GM12878 (cell line): ENCODE results near the gene CHCHD6. TPM values are rescaled to one million over a fixed set of nuclear protein-coding genes. Genes with fewer than 3 reads are reported as not detected.

Source experiments
- ATAC-seq: fragments of 200-7000 bp; cut with Tn5 transposase; 3 replicates; pipeline ENCODE4 v1.9.1; 2020; ENCODE audit warnings: mild to moderate bottlenecking, moderate library complexity
- BruUV-seq: library from RNA; stranded (reverse); fragments of 400-500 nt; replicated peaks from 2 replicates; lab custom pipeline; 2021; lab: Mats Ljungman, UMichigan
- CTCF ChIA-PET: fragments of 300-600 bp; sonication (Branson Sonifier 250); formaldehyde crosslinking; extraction: SDS; loops from one replicate; lab custom pipeline; 2021; ENCODE audit warnings: inconsistent platforms; lab: Yijun Ruan, JAX
- POLR2A ChIA-PET: fragments of 350-600 bp; formaldehyde crosslinking; extraction: SDS; loops from one replicate; lab custom pipeline; 2021; ENCODE audit warnings: inconsistent platforms; lab: Charles Lee
- RAD21 ChIA-PET: fragments of 300-600 bp; sonication (Branson Sonifier 250); formaldehyde crosslinking; loops from one replicate; lab custom pipeline; 2023; ENCODE audit warnings: antibody characterized with exemption; ENCODE audit not compliant: unreplicated experiment; lab: Charles Lee
- SMC1A ChIA-PET: fragments of 300-600 bp; sonication (Branson Sonifier 250); formaldehyde crosslinking; loops from one replicate; lab custom pipeline; 2023; ENCODE audit not compliant: unreplicated experiment, uncharacterized antibody; lab: Charles Lee
- DNase-seq: peaks from one replicate; pipeline ENCODE4 v3.0.0-alpha.2; 2011; ENCODE audit warnings: low read depth, low spot score
- FAIRE-seq: peaks from 3 replicates; lab custom pipeline; 2011; peaks lifted over from hg19 to GRCh38; lab: Jason Lieb, UNC
- H2AFZ ChIP-seq: 2 replicates; pipeline ENCODE4 v1.6.0; 2011; ENCODE audit warnings: low read depth, low read length, control low read depth; ENCODE audit not compliant: control insufficient read depth
- H3K27ac ChIP-seq: 2 replicates; pipeline ENCODE4 v1.5.1; 2011; ENCODE audit warnings: control low read depth; ENCODE audit not compliant: control insufficient read depth, insufficient read depth
- H3K27me3 ChIP-seq, 2 experiments: replicated peaks in 1 of 2; 2 replicates each; pipeline versions ENCODE4 v1.6.0 to v1.6.1; 2011; ENCODE audit warnings: low read length in 1 of 2; ENCODE audit not compliant: control insufficient read depth in 2 of 2, insufficient read depth in 2 of 2
- H3K36me3 ChIP-seq, 2 experiments: 2 replicates each; pipeline ENCODE4 v1.5.1; 2011; ENCODE audit warnings: low read length in 1 of 2; ENCODE audit not compliant: control insufficient read depth in 2 of 2, insufficient read depth in 2 of 2
- H3K4me1 ChIP-seq: 2 replicates; pipeline ENCODE4 v1.6.1; 2011; ENCODE audit warnings: mild to moderate bottlenecking, low read length, moderate library complexity, mixed read lengths; ENCODE audit not compliant: control insufficient read depth, insufficient read depth
- H3K4me2 ChIP-seq: 2 replicates; pipeline ENCODE4 v1.6.0; 2011; ENCODE audit warnings: control low read depth; ENCODE audit not compliant: control insufficient read depth, insufficient read depth
- H3K4me3 ChIP-seq: fragments of 200-600 bp; sonication (generic); 2 replicates; pipeline ENCODE4 v1.5.1; 2016
- H3K79me2 ChIP-seq: 2 replicates; pipeline ENCODE4 v1.6.0; 2011; ENCODE audit warnings: low read length; ENCODE audit not compliant: control insufficient read depth, insufficient read depth
- H3K9ac ChIP-seq: 2 replicates; pipeline ENCODE4 v1.8.0; 2011; ENCODE audit warnings: low read length, control low read depth, mixed read lengths; ENCODE audit not compliant: control insufficient read depth, insufficient read depth
- H3K9me3 ChIP-seq: replicated peaks from 3 replicates; pipeline ENCODE4 v1.5.1; 2011; ENCODE audit warnings: mild to moderate bottlenecking, low read length; ENCODE audit not compliant: control insufficient read depth, insufficient read depth
- H4K20me1 ChIP-seq: 2 replicates; pipeline ENCODE4 v1.6.0; 2011; ENCODE audit not compliant: control insufficient read depth, insufficient read depth
- CHD1 ChIP-seq: IDR thresholded peaks from 2 replicates; pipeline ENCODE4 v1.6.1; 2012; ENCODE audit warnings: low read depth, low read length, improper control_type of control experiment
- HDAC2 ChIP-seq: fragments of 200-600 bp; sonication (generic); IDR thresholded peaks from 2 replicates; pipeline ENCODE4 v1.6.1; 2017
- JUND ChIP-seq: IDR thresholded peaks from 2 replicates; pipeline ENCODE4 v1.6.1; 2012; ENCODE audit warnings: low read depth, mild to moderate bottlenecking, low read length, improper control_type of control experiment, moderate library complexity
- MYB ChIP-seq: fragments of 150-350 bp; IDR thresholded peaks from 2 replicates; pipeline ENCODE4 v1.6.1; 2014; ENCODE audit warnings: mild to moderate bottlenecking, low read depth, low read length, borderline replicate concordance
- SMC3 ChIP-seq: IDR thresholded peaks from 2 replicates; pipeline ENCODE4 v1.6.1; 2011; ENCODE audit warnings: low read length, improper control_type of control experiment, borderline replicate concordance
- WGBS: methylation state at CpG from one replicate; pipeline ENCODE4 v1.1.6; 2016; ENCODE audit warnings: low lambda C conversion rate; ENCODE audit not compliant: insufficient replicate concordance, insufficient coverage; ENCODE audit errors: missing lambda C conversion rate; 5-methylcytosine and 5-hydroxymethylcytosine counted together
- in situ Hi-C: fragments of 300-500 bp; cut with MboI; formaldehyde crosslinking; loops from 9 replicates; pipeline ENCODE4 v1.14.3; 2018; ENCODE audit warnings: mixed read lengths
- intact Hi-C: fragments of 100-400 bp; cut with micrococcal nuclease; formaldehyde crosslinking; loops from one replicate; pipeline ENCODE4 v1.14.2; 2022; ENCODE audit not compliant: unreplicated experiment
- polyA plus RNA-seq, 11 experiments: library from polyadenylated mRNA; depleted of rRNA in 4 of 11; unstranded in 6 of 11; stranded (reverse) in 5 of 11; fragments of >200 nt; fragmentation: Nextera tagmentation in 4 of 11; fragmentation: Illumina TruSeq in 1 of 11; extraction: Ambion mirVana in 4 of 11; extraction: Trizol in 1 of 11; gene quantifications; 1 replicate in 1 of 11; 2 replicates in 10 of 11; pipeline versions ENCODE4 v1.2.1 to v1.2.3, GENCODE V29; 2011 to 2016; ENCODE audit warnings: inconsistent platforms in 2 of 11, missing spikeins in 2 of 11, low read depth in 1 of 11
- total RNA-seq, 4 experiments: library from RNA; depleted of rRNA in 3 of 4; stranded (reverse); fragments of >200 nt in 3 of 4; fragmentation: Illumina TruSeq in 1 of 4; extraction: Trizol in 1 of 4; gene quantifications; 2 replicates each; pipeline versions ENCODE4 v1.2.1 to v1.2.3, GENCODE V29; 2013 to 2021

The CHCHD6 gene
- total and polyA plus RNA-seq, 10 of the 15 experiments (the other 5 are each of a cell fraction or from before 2014, with no cell fraction given), result 2.7 to 16.7 (median 12.3) TPM

DNA sequence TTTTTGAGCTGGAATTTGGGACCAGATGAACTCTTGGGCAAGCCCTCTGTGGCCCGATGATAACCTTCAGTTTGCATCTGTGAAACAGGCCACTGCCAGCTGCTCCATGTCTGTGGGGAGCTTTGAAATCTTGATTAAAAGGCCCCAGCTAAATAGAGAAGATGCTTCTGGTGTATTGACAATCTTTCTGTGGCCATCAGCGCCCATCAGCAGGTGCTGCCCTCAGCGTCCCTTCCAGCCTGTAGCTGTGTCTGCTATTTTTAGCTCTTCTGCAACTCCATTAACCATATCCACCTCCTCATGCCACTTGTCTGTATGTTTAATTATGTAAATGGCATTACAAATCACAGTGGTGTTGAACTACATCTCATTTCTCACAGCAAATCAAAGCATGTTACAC lies 54.0 kb downstream of the CHCHD6 start:
- POLR2A ChIA-PET, result interaction anchor here (0.5 kb wide), 1 partner anchor 98 kb away, joined by 3 read pairs; no protein-coding TSS in a partner anchor
- Histone ChIP-seq H3K27me3 (no peaks in the 10 kb centered on the region), H3K4me2 (no peak overlapping the region), H3K9me3 (no peaks in the 10 kb centered on the region), H3K79me2 (no peaks in the 10 kb centered on the region), H3K4me1 (no peaks in the 10 kb centered on the region), H3K9ac (no peak overlapping the region), H4K20me1 (no peaks in the 10 kb centered on the region), H3K27ac (no peak overlapping the region), H2AFZ (no peak overlapping the region), H3K4me3 (no peak overlapping the region), H3K36me3 (no peaks in the 10 kb centered on the region)
- SMC1A ChIA-PET, result no interaction called here
- no peak for FAIRE-seq
- no TSS peak for BruUV-seq
- TF ChIP-seq MYB, result no peak
- no peak for TF ChIP-seq SMC3
- TF ChIP-seq JUND, result no peak
- TF ChIP-seq HDAC2, result no peak
- no peak for ATAC-seq
- CTCF ChIA-PET, result interaction anchor here (0.8 kb wide), 1 partner anchor 224 kb away, joined by 3 read pairs; no protein-coding TSS in a partner anchor
- RAD21 ChIA-PET, result no interaction called here
- DNase-seq, result no peak
- 59% methylated on average over 3 of the region's 3 CpGs for WGBS
- in situ Hi-C loops (loop anchor here (10.0 kb wide), 1 partner anchor 787 kb away; no protein-coding TSS in a partner anchor), intact Hi-C loops (no loop called here)

- BruUV-seq, result no TSS peak
- Histone ChIP-seq H3K4me1 (no peaks in the 10 kb centered on the region), H3K79me2 (no peaks in the 10 kb centered on the region), H3K36me3 (no peaks in the 10 kb centered on the region), H3K9me3 (no peaks in the 10 kb centered on the region), H3K4me3 (no peak overlapping the region), H4K20me1 (no peaks in the 10 kb centered on the region), H3K4me2 (no peak overlapping the region), H2AFZ (no peak overlapping the region), H3K27me3 (no peaks in the 10 kb centered on the region), H3K27ac (no peak overlapping the region), H3K9ac (no peak overlapping the region)
- 95% methylated on average over 4 of the region's 4 CpGs for WGBS
- intact Hi-C loops, result no loop called here
- ChIA-PET SMC1A (interaction anchor here (1.3 kb wide), 1 partner anchor 163 kb away, joined by 4 read pairs; no protein-coding TSS in a partner anchor), RAD21 (interaction anchor here (0.8 kb wide), 1 partner anchor 24 kb away, joined by 3 read pairs; no protein-coding TSS in a partner anchor), POLR2A (no interaction called here), CTCF (no interaction called here)
- in situ Hi-C loops, result loop anchor here (10.0 kb wide), 1 partner anchor 786 kb away; no protein-coding TSS in a partner anchor
- TF ChIP-seq CHD1, result no peak
- DNase-seq (no peak), ATAC-seq (no peak), FAIRE-seq (no peak)
Observed at GRCh38 chr3:126758882-126759281, 54.8 kb downstream of the CHCHD6 start.
